Mammary epithelial cell (primary cell): Measurements from ENCODE around the gene LHFPL2.

ENCODE experiments used
- CTCF ChIP-seq, 2 donors: IDR thresholded peaks in 1 of 2; conservative IDR thresholded peaks in 1 of 2; 2 replicates each; pipeline ENCODE4 v1.5.1; 2011 to 2012; ENCODE audit warnings: inconsistent platforms in 2 of 2, low read length in 2 of 2, mild to moderate bottlenecking in 2 of 2, control low read depth in 1 of 2, low read depth in 1 of 2; ENCODE audit not compliant: insufficient read depth in 1 of 2; ENCODE audit errors: extremely low read depth in 1 of 2
- EZH2 ChIP-seq: IDR thresholded peaks from 2 replicates; pipeline ENCODE4 v1.6.1; 2012; ENCODE audit warnings: low read length, inconsistent platforms, borderline replicate concordance

- TF ChIP-seq CTCF (conservative IDR thresholded peaks at IDR 0.05 in 1 of 2, IDR thresholded peaks at IDR 0.05 in 1 of 2; ENCODE audit: extremely low read depth in 1 of 2, insufficient read depth in 1 of 2, low read depth in 1 of 2, low read length in 2 of 2) (no peak), EZH2 (no peak)
Observed at GRCh38 chr5:78597068-78597973, 51.3 kb downstream of the LHFPL2 start.
